Heart left ventricle (tissue), 16 donors: ENCODE data around the gene OPRPN. TPM values are rescaled to one million over a fixed set of nuclear protein-coding genes. Genes with fewer than 3 reads are reported as not detected.

Source experiments
- ATAC-seq, 4 donors: fragments of 200-7000 bp; cut with Tn5 transposase; one replicate each; pipeline ENCODE4 v1.9.1; 2020 to 2022; ENCODE audit warnings: moderate library complexity in 4 of 4, mild to moderate bottlenecking in 3 of 4, moderate number of reproducible peaks in 1 of 4
- DNase-seq, 5 donors: peaks; one replicate each; pipeline ENCODE4 v3.0.0-alpha.2; 2020
- H3K27ac ChIP-seq, 12 donors: fragments of 200-600 bp; sonication (generic) in 4 of 12; one replicate each; pipeline versions ENCODE4 v1.5.0 to v1.8.0; 2016 to 2022; ENCODE audit warnings: mild to moderate bottlenecking in 2 of 12
- H3K27me3 ChIP-seq, 9 donors: fragments of 200-600 bp; sonication (generic) in 2 of 9; one replicate each; pipeline versions ENCODE4 v1.5.1 to v1.8.0; 2016 to 2022; ENCODE audit warnings: mild to moderate bottlenecking in 3 of 9
- H3K36me3 ChIP-seq, 9 donors: fragments of 200-600 bp; sonication (generic) in 2 of 9; one replicate each; pipeline versions ENCODE4 v1.5.0 to v1.8.0; 2018 to 2022; ENCODE audit warnings: mild to moderate bottlenecking in 2 of 9
- H3K4me1 ChIP-seq, 12 donors: fragments of 200-600 bp; sonication (generic) in 4 of 12; one replicate each; pipeline versions ENCODE4 v1.5.0 to v1.8.0; 2016 to 2022; ENCODE audit warnings: mild to moderate bottlenecking in 3 of 12
- H3K4me3 ChIP-seq, 12 donors: fragments of 200-600 bp; sonication (generic) in 4 of 12; one replicate each; pipeline versions ENCODE4 v1.5.0 to v1.8.0; 2017 to 2022; ENCODE audit warnings: mild to moderate bottlenecking in 9 of 12, moderate library complexity in 4 of 12
- H3K9me3 ChIP-seq, 12 donors: fragments of 200-600 bp; sonication (generic) in 4 of 12; one replicate each; pipeline versions ENCODE4 v1.5.0 to v1.8.0; 2016 to 2022; ENCODE audit warnings: mild to moderate bottlenecking in 1 of 12
- POLR2A ChIP-seq, 2 donors: fragments of 450-650 bp; IDR thresholded peaks; one replicate each; pipeline ENCODE4 v1.6.1; 2017; ENCODE audit warnings: antibody characterized with exemption in 2 of 2, mild to moderate bottlenecking in 2 of 2, moderate library complexity in 2 of 2
- WGBS, 4 donors: extraction: QIAGEN DNeasy Blood & Tissue Kit in 2 of 4; methylation state at CpG; one replicate each; pipeline versions ENCODE4 v1.1.5 to v1.1.7; 2013 to 2018; 5-methylcytosine and 5-hydroxymethylcytosine counted together
- intact Hi-C, 10 donors: fragments of 100-400 bp; cut with DNase I; formaldehyde crosslinking; loops; one replicate each; pipeline versions ENCODE4 v1.11.1 to v1.14.2; 2022
- polyA plus RNA-seq, 2 donors: library from polyadenylated mRNA; stranded (reverse); fragments of 200-250 nt; gene quantifications; one replicate each; pipeline ENCODE4 v1.2.3, GENCODE V29; 2013
- total RNA-seq, 9 donors: library from RNA; depleted of rRNA in 2 of 9; stranded (reverse); fragments of >200 nt in 2 of 9; fragmentation: NEBNext Ultra II Directional in 3 of 9; extraction: Animal tissue kit (Norgen Biotek cat#: 25700) in 3 of 9; gene quantifications; one replicate each; pipeline versions ENCODE4 v1.1.0 to v1.2.4, GENCODE V29; 2016 to 2023
- TF ChIP-seq, protein P1 (sequence below), 12 donors: fragments of 200-600 bp; sonication (generic) in 4 of 12; IDR thresholded peaks; one replicate each; pipeline versions ENCODE4 v1.5.0 to v1.8.0; 2018 to 2022; ENCODE audit warnings: antibody characterized with exemption in 12 of 12, mild to moderate bottlenecking in 5 of 12
- donor health status: ischemic (EF 13 %, LVEDD 7.1; RV severe dilation, severe dysfunction).
- donor health status: healthy with polysubstance abuse.
- donor health status: DM: no; HTN: yes; CAD: no.
- donor health status: DM: no; HTN: no; CAD: no.
- donor health status: ischemic (EF 25% LVEDD 6.9; RV normal size, moderate dysfunction).
- donor health status: ischemic (EF 25% LVEDD 5.7; RV mildly dilated, moderate dysfunction).
- donor health status: healthy.
- donor health status: DM: yes; HTN: yes; CAD: no.
- donor health status: ischemic (EF 35%, LVEDD 5.7; RV mildly dilated, moderate dysfunction).
- donor health status: nonischemic (EF 11% LVEDD 7.7; RV severe dilation, severe dysfunction).
- donor health status: DM: yes; HTN: yes; CAD: no.
- donor health status: PGD.
- donor health status: ischemic (EF 29% LVEDD 5.4; RV normal size, mild dysfunction).
- donor health status: nonischemic (EF 23%, LVEDD 6.1; RV moderate dilation, normal function).

OPRPN gene
- total and polyA plus RNA-seq, 11 donors, result not detected

DNA sequence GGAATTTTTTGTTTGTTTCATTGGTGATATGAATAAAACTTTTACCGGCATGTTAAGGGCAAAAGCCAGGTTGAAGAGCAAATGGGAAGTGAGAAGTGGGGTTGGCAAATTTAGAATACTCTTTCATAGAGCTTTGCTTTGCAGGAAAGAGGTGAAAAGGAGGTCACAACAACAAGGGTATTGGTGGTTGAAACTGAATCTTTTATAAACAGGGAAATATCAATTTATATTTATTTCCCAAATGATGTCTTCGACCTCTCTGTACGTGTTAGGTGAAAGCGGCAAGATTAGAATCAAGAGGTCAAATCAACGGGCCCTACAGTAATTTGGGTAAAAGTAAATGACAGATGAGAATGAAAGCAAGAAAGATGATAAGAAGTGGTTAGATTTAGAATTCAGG lies 33.7 kb upstream of the OPRPN start:
- intact Hi-C loops, result no loop called here
- TF ChIP-seq POLR2A (IDR thresholded peaks at IDR 0.05), result no peak
- TF ChIP-seq, protein P1, sequence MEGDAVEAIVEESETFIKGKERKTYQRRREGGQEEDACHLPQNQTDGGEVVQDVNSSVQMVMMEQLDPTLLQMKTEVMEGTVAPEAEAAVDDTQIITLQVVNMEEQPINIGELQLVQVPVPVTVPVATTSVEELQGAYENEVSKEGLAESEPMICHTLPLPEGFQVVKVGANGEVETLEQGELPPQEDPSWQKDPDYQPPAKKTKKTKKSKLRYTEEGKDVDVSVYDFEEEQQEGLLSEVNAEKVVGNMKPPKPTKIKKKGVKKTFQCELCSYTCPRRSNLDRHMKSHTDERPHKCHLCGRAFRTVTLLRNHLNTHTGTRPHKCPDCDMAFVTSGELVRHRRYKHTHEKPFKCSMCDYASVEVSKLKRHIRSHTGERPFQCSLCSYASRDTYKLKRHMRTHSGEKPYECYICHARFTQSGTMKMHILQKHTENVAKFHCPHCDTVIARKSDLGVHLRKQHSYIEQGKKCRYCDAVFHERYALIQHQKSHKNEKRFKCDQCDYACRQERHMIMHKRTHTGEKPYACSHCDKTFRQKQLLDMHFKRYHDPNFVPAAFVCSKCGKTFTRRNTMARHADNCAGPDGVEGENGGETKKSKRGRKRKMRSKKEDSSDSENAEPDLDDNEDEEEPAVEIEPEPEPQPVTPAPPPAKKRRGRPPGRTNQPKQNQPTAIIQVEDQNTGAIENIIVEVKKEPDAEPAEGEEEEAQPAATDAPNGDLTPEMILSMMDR (IDR thresholded peaks at IDR 0.05), result no peak
- Histone ChIP-seq H3K9me3 (no peaks in the 10 kb centered on the region), H3K36me3 (no peaks in the 10 kb centered on the region), H3K4me3 (no peak overlapping the region), H3K4me1 (no peaks in the 10 kb centered on the region), H3K27ac (no peak overlapping the region), H3K27me3 (no peaks in the 10 kb centered on the region)
- no peak for DNase-seq
- ATAC-seq, result no peak
- WGBS, 4 donors, result 82 to 88% (median 87%) methylated on average over 5 of the region's 5 CpGs

GRCh38 chr4:70365479-70365878 lies 32.3 kb upstream of the OPRPN start:
- H3K4me1 ChIP-seq, result no peaks in the 10 kb centered on the region

GRCh38 chr4:70367813-70368212 lies 29.9 kb upstream of the OPRPN start:
- H3K4me1 ChIP-seq, result no peaks in the 10 kb centered on the region
- H3K36me3 ChIP-seq, result no peaks in the 10 kb centered on the region
- no peaks in the 10 kb centered on the region for H3K9me3 ChIP-seq
- intact Hi-C loops, result no loop called here
- no peaks in the 10 kb centered on the region for H3K27me3 ChIP-seq
- DNase-seq (no peak), ATAC-seq (no peak)
- WGBS, 4 donors, result 90 to 97% (median 94%) methylated on average over 1 of the region's 1 CpG
- H3K4me3 ChIP-seq, result no peak overlapping the region
- no peak overlapping the region for H3K27ac ChIP-seq
- no peak for TF ChIP-seq POLR2A (IDR thresholded peaks at IDR 0.05)
- TF ChIP-seq, protein P1 (IDR thresholded peaks at IDR 0.05), result no peak

More at GRCh38 chr4:70365479-70365878, 32.3 kb upstream of the OPRPN start:
- intact Hi-C loops, result no loop called here
- H3K27me3 ChIP-seq, result no peaks in the 10 kb centered on the region
- no peak overlapping the region for H3K27ac ChIP-seq
- DNase-seq (no peak), ATAC-seq (no peak)
- TF ChIP-seq POLR2A (IDR thresholded peaks at IDR 0.05), result no peak
- TF ChIP-seq, protein P1 (IDR thresholded peaks at IDR 0.05), result no peak
- H3K36me3 ChIP-seq, result no peaks in the 10 kb centered on the region
- WGBS, 4 donors, result 48 to 61% (median 56%) methylated on average over 2 of the region's 2 CpGs
- no peak overlapping the region for H3K4me3 ChIP-seq
- H3K9me3 ChIP-seq, result no peaks in the 10 kb centered on the region

DNA sequence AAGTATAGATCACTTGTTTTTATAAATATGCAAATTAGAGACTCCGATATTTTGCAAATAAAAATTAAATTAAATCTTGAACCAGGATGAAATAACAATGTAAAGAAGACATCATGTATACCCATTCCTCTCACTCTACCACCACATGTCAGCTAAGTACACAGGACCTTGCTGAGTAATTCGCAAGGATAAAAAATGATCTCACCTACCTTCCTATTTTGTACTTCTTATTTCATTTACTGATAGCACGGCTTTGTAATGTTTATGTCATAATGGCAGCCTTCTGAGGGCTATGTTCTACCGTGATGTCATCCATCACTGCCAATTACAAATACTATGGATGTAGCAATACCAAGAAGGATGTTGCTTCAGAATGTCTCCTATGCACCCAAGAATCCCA lies 25.8 kb upstream of the OPRPN start:
- Histone ChIP-seq H3K9me3 (peaks cover 0 to 5% (median 0%) of the 10 kb centered on the region in 12 donors), H3K4me1 (no peaks in the 10 kb centered on the region), H3K4me3 (no peak overlapping the region), H3K36me3 (no peaks in the 10 kb centered on the region), H3K27me3 (no peaks in the 10 kb centered on the region), H3K27ac (no peak overlapping the region)
- TF ChIP-seq, protein P1 (IDR thresholded peaks at IDR 0.05), result no peak
- TF ChIP-seq POLR2A (IDR thresholded peaks at IDR 0.05), result no peak
- intact Hi-C loops, result no loop called here
- DNase-seq (no peak), ATAC-seq (no peak)
- WGBS, 4 donors, result 81 to 89% (median 82%) methylated on average over 4 of the region's 4 CpGs
